GM13976 (cell line): ENCODE results near the gene CCT5.

ENCODE experiments used
- DNase-seq: peaks from one replicate; pipeline ENCODE4 v3.0.0; 2012; ENCODE audit warnings: low spot score
- CTCF ChIP-seq: IDR thresholded peaks from 2 replicates; pipeline ENCODE4 v1.5.1; 2012; ENCODE audit warnings: borderline replicate concordance, mild to moderate bottlenecking; ENCODE audit not compliant: insufficient read depth; ENCODE audit errors: extremely low read depth, missing control alignments, control extremely low read depth
- in situ Hi-C: fragments of 300-500 bp; cut with MboI; formaldehyde crosslinking; loops from one replicate; pipeline ENCODE4 v1.12.0; 2022; ENCODE audit warnings: low sequenced_read_pairs, mixed read lengths, inconsistent platforms; ENCODE audit not compliant: unreplicated experiment

Gene CCT5

GRCh38 chr5:10286862-10287227 lies 36.8 kb downstream of the CCT5 start:
- TF ChIP-seq CTCF = no peak
- DNase-seq = no peak
- in situ Hi-C loops = no loop called here

GRCh38 chr5:10288592-10289219 lies 38.6 kb downstream of the CCT5 start:
- TF ChIP-seq CTCF = no peak
- peak; percentile 58 for DNase-seq
- in situ Hi-C loops = no loop called here

- TF ChIP-seq CTCF = no peak
- DNase-seq = no peak
- in situ Hi-C loops = no loop called here
These were observed 39.3 kb downstream of the CCT5 start for GRCh38 chr5:10289353-10289752.

- in situ Hi-C loops = no loop called here
- DNase-seq = no peak
- no peak for TF ChIP-seq CTCF
These were observed 39.9 kb downstream of the CCT5 start for GRCh38 chr5:10289991-10290390.

- no peak for DNase-seq
- in situ Hi-C loops = no loop called here
- TF ChIP-seq CTCF = no peak
These were observed 40.4 kb downstream of the CCT5 start for GRCh38 chr5:10290438-10290837.

- no peak for DNase-seq
- TF ChIP-seq CTCF = no peak
- in situ Hi-C loops = no loop called here
These were observed 41.7 kb downstream of the CCT5 start for GRCh38 chr5:10291692-10292339.
